OCI-LY1 (cell line): ENCODE data around the gene CERS6.

Source experiments
- EZH2 ChIP-seq: fragments of 200-600 bp; sonication (generic), shearing (Covaris generic); IDR thresholded peaks from 2 replicates; pipeline ENCODE4 v1.8.0; 2017; ENCODE audit warnings: borderline replicate concordance, mixed run types, mild to moderate bottlenecking, antibody characterized with exemption, low read length, moderate library complexity, mixed read lengths
- TF ChIP-seq, protein P1 (sequence below): fragments of 200-600 bp; sonication (generic), shearing (Covaris generic); IDR thresholded peaks from 2 replicates; pipeline ENCODE4 v1.5.1; 2017; ENCODE audit warnings: mild to moderate bottlenecking, antibody characterized with exemption, low read length, moderate library complexity, mixed read lengths

DNA sequence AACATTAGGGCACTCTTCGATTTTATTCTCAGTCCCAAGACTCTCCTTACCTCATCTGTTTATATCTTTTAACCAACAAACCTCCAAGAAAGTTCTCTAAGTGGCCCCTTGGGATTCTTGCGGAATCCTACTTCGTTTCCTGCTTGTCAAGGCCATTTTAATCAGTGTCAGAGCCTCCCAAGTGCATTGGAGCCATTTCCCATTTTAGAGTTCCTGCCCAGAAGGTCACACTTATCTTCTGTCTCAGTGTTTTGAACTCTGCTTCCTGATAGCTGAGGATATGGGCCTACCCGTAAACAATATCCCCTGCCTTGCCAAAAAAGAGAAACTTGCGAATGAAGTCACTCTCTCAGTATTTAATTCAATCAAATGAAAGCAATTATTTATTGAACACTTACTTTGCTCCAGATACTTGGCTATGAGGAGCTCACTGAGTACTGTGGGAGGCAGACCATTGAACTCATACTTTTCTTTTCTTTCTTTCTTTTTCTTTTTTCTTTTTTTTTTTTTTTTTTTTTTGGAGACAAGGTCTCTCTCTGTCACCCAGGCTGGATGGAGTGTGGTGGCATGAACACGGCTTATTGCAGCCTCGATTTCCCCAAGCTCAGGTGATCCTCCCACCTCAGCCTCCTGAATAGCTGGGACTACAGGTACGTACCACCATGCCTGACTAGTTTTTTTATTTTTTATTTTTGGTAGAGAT is 340.7 kb downstream of the CERS6 start:
- TF ChIP-seq, protein P1, sequence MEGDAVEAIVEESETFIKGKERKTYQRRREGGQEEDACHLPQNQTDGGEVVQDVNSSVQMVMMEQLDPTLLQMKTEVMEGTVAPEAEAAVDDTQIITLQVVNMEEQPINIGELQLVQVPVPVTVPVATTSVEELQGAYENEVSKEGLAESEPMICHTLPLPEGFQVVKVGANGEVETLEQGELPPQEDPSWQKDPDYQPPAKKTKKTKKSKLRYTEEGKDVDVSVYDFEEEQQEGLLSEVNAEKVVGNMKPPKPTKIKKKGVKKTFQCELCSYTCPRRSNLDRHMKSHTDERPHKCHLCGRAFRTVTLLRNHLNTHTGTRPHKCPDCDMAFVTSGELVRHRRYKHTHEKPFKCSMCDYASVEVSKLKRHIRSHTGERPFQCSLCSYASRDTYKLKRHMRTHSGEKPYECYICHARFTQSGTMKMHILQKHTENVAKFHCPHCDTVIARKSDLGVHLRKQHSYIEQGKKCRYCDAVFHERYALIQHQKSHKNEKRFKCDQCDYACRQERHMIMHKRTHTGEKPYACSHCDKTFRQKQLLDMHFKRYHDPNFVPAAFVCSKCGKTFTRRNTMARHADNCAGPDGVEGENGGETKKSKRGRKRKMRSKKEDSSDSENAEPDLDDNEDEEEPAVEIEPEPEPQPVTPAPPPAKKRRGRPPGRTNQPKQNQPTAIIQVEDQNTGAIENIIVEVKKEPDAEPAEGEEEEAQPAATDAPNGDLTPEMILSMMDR = no peak
- no peak for TF ChIP-seq EZH2
